HG03064 (cell line): ENCODE data around the gene FKBP1B.
"Not testable (repeated sequence)": the region's sequence is repeated elsewhere in the genome, so short reads cannot be mapped to it uniquely, and the experiment has no call there.

Experiments
- ATAC-seq: cut with Tn5 transposase; IDR thresholded peaks from one replicate; pipeline ENCODE4 v1.9.1; 2021; ENCODE audit warnings: low read depth; ENCODE audit not compliant: unreplicated experiment

The FKBP1B gene

GRCh38 chr2:24049485-24050021 is at the start of gene FKBP1B:
FKBP1B (plus strand) TSS chr2:24049741; CDS start chr2:24049850, 109 bp downstream.
- no peak for ATAC-seq

- ATAC-seq, result no peak
Measured at GRCh38 chr2:24007693-24008092, 41.8 kb upstream of the FKBP1B start.

- no peak for ATAC-seq
Measured at GRCh38 chr2:24008672-24009366, 40.7 kb upstream of the FKBP1B start.

- no peak for ATAC-seq
Measured at GRCh38 chr2:24009367-24009679, 40.2 kb upstream of the FKBP1B start.

- ATAC-seq, result no peak
Measured at GRCh38 chr2:24009680-24010476, 39.7 kb upstream of the FKBP1B start, which contains the start of gene MFSD2B. MFSD2B (plus strand) TSS chr2:24010085; CDS start chr2:24010097, 12 bp downstream.

- no peak for ATAC-seq
Measured at GRCh38 chr2:24010477-24011249, 38.9 kb upstream of the FKBP1B start.

- no peak for ATAC-seq
Measured at GRCh38 chr2:24011250-24012104, 38.1 kb upstream of the FKBP1B start.

- no peak for ATAC-seq
Measured at GRCh38 chr2:24012521-24013188, 36.9 kb upstream of the FKBP1B start.

- ATAC-seq, result not testable (repeated sequence)
Measured at GRCh38 chr2:24014902-24015301, 34.6 kb upstream of the FKBP1B start.

GRCh38 chr2:24015562-24016375 is 33.8 kb upstream of the FKBP1B start:
- ATAC-seq, result no peak

GRCh38 chr2:24016376-24016761 is 33.2 kb upstream of the FKBP1B start:
- ATAC-seq, result no peak

GRCh38 chr2:24016853-24017703 is 32.5 kb upstream of the FKBP1B start:
- ATAC-seq, result no peak

- no peak for ATAC-seq
Measured at GRCh38 chr2:24017711-24018110, 31.8 kb upstream of the FKBP1B start.

GRCh38 chr2:24018241-24018640 is 31.3 kb upstream of the FKBP1B start:
- ATAC-seq, result no peak

- ATAC-seq, result no peak
Measured at GRCh38 chr2:24019729-24020128, 29.8 kb upstream of the FKBP1B start.

GRCh38 chr2:24020244-24020643 is 29.3 kb upstream of the FKBP1B start:
- no peak for ATAC-seq

GRCh38 chr2:24021122-24021998 is 28.2 kb upstream of the FKBP1B start:
- no peak for ATAC-seq
